Peyer's patch (tissue), 4 donors: ENCODE results near the gene EHBP1. TPM values are rescaled to one million over a fixed set of nuclear protein-coding genes. Genes with fewer than 3 reads are reported as not detected.

Source experiments
- DNase-seq, 3 donors: peaks; one replicate each; pipeline ENCODE4 v3.0.0-alpha.2; 2017 to 2019
- H3K27ac ChIP-seq, 4 donors: fragments of 200-600 bp; sonication (generic); one replicate each; pipeline ENCODE4 v1.5.1; 2016 to 2019
- H3K27me3 ChIP-seq, 2 donors: fragments of 200-600 bp; sonication (generic); one replicate each; pipeline ENCODE4 v1.5.1; 2019
- H3K36me3 ChIP-seq, 3 donors: fragments of 200-600 bp; sonication (generic); one replicate each; pipeline ENCODE4 v1.5.1; 2016 to 2019
- H3K4me1 ChIP-seq, 4 donors: fragments of 200-600 bp; sonication (generic); one replicate each; pipeline ENCODE4 v1.5.1; 2016 to 2019
- H3K4me3 ChIP-seq, 4 donors: fragments of 200-600 bp; sonication (generic); 1 replicate in 3 of 4; 2 replicates in 1 of 4; pipeline ENCODE4 v1.5.1; 2016 to 2019; ENCODE audit warnings: mild to moderate bottlenecking in 1 of 4
- H3K9me3 ChIP-seq, 4 donors: fragments of 200-600 bp; sonication (generic); one replicate each; pipeline ENCODE4 v1.5.1; 2016 to 2019; ENCODE audit warnings: mild to moderate bottlenecking in 1 of 4
- CTCF ChIP-seq, 6 experiments: fragments of 450-650 bp in 4 of 6; fragments of 200-600 bp in 2 of 6; sonication (generic) in 1 of 6; IDR thresholded peaks; one replicate each; pipeline ENCODE4 v1.5.1; 2017 to 2019; ENCODE audit warnings: antibody characterized with exemption in 6 of 6, mild to moderate bottlenecking in 3 of 6, moderate library complexity in 1 of 6
- POLR2A ChIP-seq, 2 donors: fragments of 450-650 bp; IDR thresholded peaks; one replicate each; pipeline ENCODE4 v1.5.1; 2017; ENCODE audit warnings: antibody characterized with exemption in 2 of 2, mild to moderate bottlenecking in 2 of 2, moderate library complexity in 2 of 2
- total RNA-seq, 4 donors: library from RNA; depleted of rRNA; stranded (reverse); fragments of >200 nt; gene quantifications; one replicate each; pipeline ENCODE4 v1.1.0, GENCODE V29; 2016

EHBP1 gene
- total RNA-seq, 4 donors from 2014 or later, result 27.1 to 190 (median 60.8) TPM

- Histone ChIP-seq H3K27ac (no peak overlapping the region), H3K27me3 (no peaks in the 10 kb centered on the region), H3K4me1 (no peaks in the 10 kb centered on the region), H3K36me3 (no peaks in the 10 kb centered on the region), H3K9me3 (no peaks in the 10 kb centered on the region), H3K4me3 (no peak overlapping the region)
- no peak for DNase-seq
- TF ChIP-seq POLR2A (IDR thresholded peaks at IDR 0.05), result no peak
- peak; percentile 10 to 88 (median 76) for TF ChIP-seq CTCF (IDR thresholded peaks at IDR 0.05)
Observed at GRCh38 chr2:62774555-62775366, 69.2 kb downstream of the EHBP1 start.

- TF ChIP-seq POLR2A (IDR thresholded peaks at IDR 0.05) (no peak), CTCF (IDR thresholded peaks at IDR 0.05) (no peak)
- no peak for DNase-seq
- no peaks in the 10 kb centered on the region for H3K4me1 ChIP-seq
- no peaks in the 10 kb centered on the region for H3K36me3 ChIP-seq
- no peak overlapping the region for H3K27ac ChIP-seq
- no peaks in the 10 kb centered on the region for H3K27me3 ChIP-seq
- H3K4me3 ChIP-seq, result no peak overlapping the region
- no peaks in the 10 kb centered on the region for H3K9me3 ChIP-seq
Observed at GRCh38 chr2:62775367-62775668, 69.8 kb downstream of the EHBP1 start.

- no peaks in the 10 kb centered on the region for H3K27me3 ChIP-seq
- H3K4me1 ChIP-seq, result no peaks in the 10 kb centered on the region
- H3K4me3 ChIP-seq, result no peak overlapping the region
- H3K9me3 ChIP-seq, result no peaks in the 10 kb centered on the region
- DNase-seq, result no peak
- TF ChIP-seq POLR2A (IDR thresholded peaks at IDR 0.05) (no peak), CTCF (IDR thresholded peaks at IDR 0.05) (no peak)
- H3K36me3 ChIP-seq, result no peaks in the 10 kb centered on the region
- no peak overlapping the region for H3K27ac ChIP-seq
Observed at GRCh38 chr2:62783679-62784078, 78.2 kb downstream of the EHBP1 start.

- Histone ChIP-seq H3K27me3 (no peaks in the 10 kb centered on the region), H3K27ac (no peak overlapping the region), H3K36me3 (no peaks in the 10 kb centered on the region), H3K4me1 (no peaks in the 10 kb centered on the region), H3K9me3 (no peaks in the 10 kb centered on the region), H3K4me3 (no peak overlapping the region)
- TF ChIP-seq CTCF (IDR thresholded peaks at IDR 0.05), result no peak
- TF ChIP-seq POLR2A (IDR thresholded peaks at IDR 0.05), result no peak
- DNase-seq, result no peak
Observed at GRCh38 chr2:62784341-62784740, 78.8 kb downstream of the EHBP1 start.

- peaks cover 0 to 7% (median 0%) of the 10 kb centered on the region in 4 donors for H3K4me1 ChIP-seq
- no peaks in the 10 kb centered on the region for H3K36me3 ChIP-seq
- H3K27me3 ChIP-seq, result no peaks in the 10 kb centered on the region
- DNase-seq, result no peak
- no peaks in the 10 kb centered on the region for H3K9me3 ChIP-seq
- no peak overlapping the region for H3K4me3 ChIP-seq
- no peak overlapping the region for H3K27ac ChIP-seq
- TF ChIP-seq CTCF (IDR thresholded peaks at IDR 0.05), result no peak
- no peak for TF ChIP-seq POLR2A (IDR thresholded peaks at IDR 0.05)
Observed at GRCh38 chr2:62785216-62785615, 79.7 kb downstream of the EHBP1 start.
